ENCODE data around the gene CDKN2B-AS1.

GRCh38 chr9:22031655-22032411 is 37.2 kb downstream of the CDKN2B-AS1 start:
- TF ChIP-seq CTCF (IDR thresholded peaks at IDR 0.05) (no peak), CBFB (CRISPR knock-in tag; IDR thresholded peaks at IDR 0.05; ENCODE audit: low read depth) (no peak), MXD4 (CRISPR knock-in tag; IDR thresholded peaks at IDR 0.05; ENCODE audit: borderline replicate concordance) (no peak), CREB1 (CRISPR knock-in tag; IDR thresholded peaks at IDR 0.05) (no peak), OVOL2 (CRISPR knock-in tag; IDR thresholded peaks at IDR 0.05; ENCODE audit: borderline replicate concordance) (no peak), ATF3 (CRISPR knock-in tag; conservative IDR thresholded peaks at IDR 0.05) (no peak), ZNF423 (CRISPR knock-in tag; IDR thresholded peaks at IDR 0.05) (no peak), ARID4B (CRISPR knock-in tag; IDR thresholded peaks at IDR 0.05; ENCODE audit: borderline replicate concordance) (no peak), ATF1 (CRISPR knock-in tag; IDR thresholded peaks at IDR 0.05) (no peak), NR2C2 (CRISPR knock-in tag; IDR thresholded peaks at IDR 0.05) (no peak), AR (CRISPR knock-in tag; IDR thresholded peaks at IDR 0.05) (no peak)
